NCI-H2227 treated with DMSO at 0.1 percent for 48 hours (cell line): ENCODE measurements around the gene TTLL5.

Experiments used
- DNase-seq: peaks from one replicate; lab custom pipeline; 2025; lab: John Stamatoyannopoulos, UW

TTLL5 gene

DNA sequence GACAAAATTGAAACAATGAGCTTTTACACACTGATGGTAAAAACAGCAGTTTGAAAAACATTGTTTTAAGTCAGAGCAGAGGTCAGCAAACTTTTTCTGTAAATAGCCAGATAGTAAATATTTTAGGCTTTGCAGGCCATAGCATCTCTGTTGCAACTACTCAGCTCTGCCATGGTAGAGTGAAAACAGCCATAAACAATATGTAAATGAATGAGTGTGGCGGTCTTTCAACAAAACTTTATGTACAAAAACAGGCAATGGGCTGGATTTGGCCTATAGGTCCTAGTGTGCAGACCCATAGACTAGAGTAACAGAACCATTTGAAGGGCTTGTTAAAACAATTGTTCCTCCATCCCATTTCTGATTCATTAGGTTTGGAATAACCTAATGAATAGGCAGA lies 205.9 kb downstream of the TTLL5 start:
- no peak for DNase-seq

DNA sequence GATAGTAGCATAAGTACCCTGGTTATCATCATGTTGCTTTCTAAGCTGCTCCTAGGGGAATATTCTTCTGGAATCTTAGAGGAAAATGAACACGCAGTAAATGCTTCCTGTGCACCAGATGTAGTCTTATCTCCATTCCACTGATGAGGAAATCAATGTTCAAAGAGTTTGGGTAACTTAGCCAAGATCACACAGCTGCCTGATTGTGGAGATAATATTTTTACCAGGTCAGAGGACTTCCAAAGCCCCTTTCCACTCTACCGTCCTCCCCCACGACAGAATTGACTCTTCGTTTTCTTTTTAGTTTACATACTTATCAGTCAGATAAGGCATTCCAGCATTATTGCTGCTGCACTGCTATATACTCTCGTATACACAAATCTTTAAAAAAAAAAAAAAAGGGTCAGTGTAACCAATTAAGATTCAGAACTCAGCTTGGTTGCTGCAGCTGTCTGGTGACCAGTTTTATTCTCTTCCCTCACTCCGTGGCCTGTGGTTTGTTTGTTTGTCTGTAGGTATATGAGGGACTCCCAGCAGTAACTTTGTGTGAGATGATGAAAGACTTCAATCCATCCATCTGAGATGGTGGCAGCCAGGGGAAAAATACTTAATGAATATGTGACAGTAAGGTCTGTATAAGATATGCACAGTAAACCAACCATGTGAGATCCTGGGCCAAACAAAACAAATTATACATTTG lies 210.3 kb downstream of the TTLL5 start:
- DNase-seq = no peak

- DNase-seq = no peak
Observed at GRCh38 chr14:75875958-75876357, 214.9 kb downstream of the TTLL5 start.

DNA sequence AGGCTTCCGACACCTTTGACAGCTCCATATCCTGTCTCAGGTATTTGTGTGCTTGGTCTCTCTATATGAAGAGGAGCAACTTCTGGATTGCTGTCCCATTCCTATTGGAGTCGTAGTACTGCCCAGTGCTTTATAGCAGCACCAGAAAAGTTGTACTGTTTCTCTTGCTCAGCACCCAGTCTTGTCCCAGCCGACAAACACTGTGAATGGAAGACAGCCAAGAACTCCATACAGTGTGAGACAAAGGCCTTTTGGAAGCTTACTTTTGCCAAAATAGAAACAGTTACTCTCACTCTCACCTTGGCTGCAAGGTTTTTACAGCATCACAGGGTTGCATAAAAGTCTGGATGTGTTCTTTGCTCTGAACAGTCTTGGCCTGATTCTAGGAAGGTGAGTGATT lies 215.5 kb downstream of the TTLL5 start:
- no peak for DNase-seq

- no peak for DNase-seq
Observed at GRCh38 chr14:75877292-75877691, 216.2 kb downstream of the TTLL5 start.

DNA sequence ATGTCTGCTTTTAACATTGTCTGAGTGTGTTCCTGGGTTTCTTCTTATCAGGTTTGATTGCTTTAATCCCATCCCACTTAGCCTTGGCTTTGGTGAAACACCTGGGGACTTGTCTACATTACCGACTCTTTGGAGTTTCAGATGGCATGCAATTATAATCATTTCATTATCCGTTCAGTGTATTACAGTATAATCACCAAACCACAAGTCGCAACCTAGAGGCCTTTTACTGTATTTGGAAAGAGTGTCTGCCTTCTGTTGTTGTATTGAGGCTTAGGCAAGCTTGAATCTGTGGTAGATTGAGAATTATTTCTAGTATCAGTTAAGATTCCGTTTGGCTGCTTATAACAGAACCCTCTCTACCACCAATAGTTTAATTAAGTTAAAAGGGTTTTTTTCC lies 216.8 kb downstream of the TTLL5 start:
- no peak for DNase-seq

GRCh38 chr14:75879031-75879430 lies 218.0 kb downstream of the TTLL5 start:
- DNase-seq = no peak

DNA sequence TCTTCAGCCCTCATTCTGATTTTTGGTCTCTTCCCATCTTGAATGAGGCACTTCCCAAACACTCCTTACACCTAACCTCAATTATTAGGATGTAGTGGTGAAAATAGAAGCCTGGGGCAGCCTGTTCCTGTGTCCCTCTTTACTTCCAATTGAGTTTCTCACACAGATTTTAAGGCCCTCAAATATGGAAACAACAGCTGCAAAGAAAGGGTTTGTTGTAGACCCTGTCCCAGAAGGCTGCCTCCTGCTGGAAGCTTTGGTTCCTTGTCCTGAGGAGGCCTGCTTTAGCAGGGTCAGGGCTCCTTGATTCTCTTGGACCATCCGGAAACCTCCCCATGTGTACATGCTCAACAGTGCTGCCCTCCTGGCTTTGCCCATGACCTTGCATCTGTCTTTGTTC lies 219.5 kb downstream of the TTLL5 start:
- DNase-seq = no peak

- no peak for DNase-seq
Observed at GRCh38 chr14:75881994-75882393, 220.9 kb downstream of the TTLL5 start.

DNA sequence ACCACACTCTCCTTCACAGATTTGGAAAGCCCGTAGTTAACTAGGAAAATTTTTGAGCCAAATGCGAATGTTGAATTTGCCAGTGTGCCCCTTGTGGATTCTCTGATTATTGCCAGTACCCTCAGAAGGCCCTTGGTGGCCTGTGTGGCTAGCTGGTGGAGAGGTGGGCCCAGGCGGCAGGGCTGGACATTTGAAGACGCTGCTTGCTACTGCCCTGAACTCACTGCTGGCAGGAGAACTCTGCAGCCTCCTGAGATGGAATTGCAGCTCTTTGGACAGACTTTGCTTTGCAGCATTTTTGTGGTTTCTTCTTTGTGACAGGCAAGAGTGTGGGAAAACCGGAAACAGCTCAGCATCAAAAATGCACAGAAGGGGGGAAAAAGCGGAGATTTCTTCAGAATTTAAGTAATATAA lies 223.2 kb downstream of the TTLL5 start:
- DNase-seq = no peak

DNA sequence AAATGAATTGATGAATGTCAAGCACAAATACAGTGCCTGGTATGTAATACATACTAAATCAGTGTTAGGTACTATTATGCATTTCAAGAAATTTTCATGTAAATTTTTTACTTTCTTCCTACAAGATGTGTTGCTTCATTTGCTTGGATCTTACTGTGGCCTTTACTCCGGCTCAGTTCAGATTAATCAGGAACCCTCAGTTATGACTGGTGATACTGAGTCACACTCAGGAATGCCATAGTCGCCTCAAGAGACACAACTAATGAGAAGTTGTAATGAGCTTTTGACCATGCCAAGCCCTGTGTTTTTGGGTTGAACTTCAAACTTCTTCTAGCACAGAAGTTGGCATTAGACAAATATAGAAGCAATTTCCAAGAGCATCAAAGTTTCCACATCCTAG lies 224.8 kb downstream of the TTLL5 start:
- no peak for DNase-seq

DNA sequence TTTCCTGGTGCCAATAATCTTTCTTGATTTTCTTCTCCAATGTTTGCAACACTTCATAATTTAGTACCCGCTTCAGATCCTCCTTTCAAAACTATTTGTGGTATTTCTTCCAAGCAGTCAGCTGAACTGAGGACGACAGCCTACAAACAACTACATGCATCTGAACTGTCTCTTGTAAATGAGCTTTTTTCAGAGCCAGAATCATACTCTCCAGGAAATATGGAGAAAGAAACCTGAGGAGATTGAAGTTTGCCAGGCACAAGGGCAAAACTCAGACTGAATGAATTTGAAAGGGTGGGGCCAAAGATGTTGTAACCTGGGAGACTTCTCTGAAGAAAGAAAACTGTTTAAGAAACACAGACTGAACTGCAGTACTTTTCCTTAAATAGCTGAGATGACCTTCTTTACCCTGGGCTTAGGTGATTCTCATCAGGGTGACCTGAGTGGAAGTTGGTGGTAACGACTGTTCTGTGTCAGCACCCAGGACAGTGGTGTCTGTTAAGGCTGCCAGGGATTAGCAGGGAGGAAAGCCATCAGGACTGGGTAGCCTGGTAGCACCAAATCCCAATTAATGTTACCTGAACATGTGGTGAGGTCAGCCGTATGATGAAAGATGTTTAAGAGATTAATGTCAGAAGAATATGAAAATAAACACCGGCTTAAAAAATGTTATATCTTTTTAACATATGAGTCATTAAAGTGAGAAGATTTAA lies 225.7 kb downstream of the TTLL5 start:
- DNase-seq = no peak

- DNase-seq = no peak
Observed at GRCh38 chr14:75888945-75889344, 227.9 kb downstream of the TTLL5 start.

GRCh38 chr14:75896341-75896740 lies 235.3 kb downstream of the TTLL5 start:
- DNase-seq = no peak

DNA sequence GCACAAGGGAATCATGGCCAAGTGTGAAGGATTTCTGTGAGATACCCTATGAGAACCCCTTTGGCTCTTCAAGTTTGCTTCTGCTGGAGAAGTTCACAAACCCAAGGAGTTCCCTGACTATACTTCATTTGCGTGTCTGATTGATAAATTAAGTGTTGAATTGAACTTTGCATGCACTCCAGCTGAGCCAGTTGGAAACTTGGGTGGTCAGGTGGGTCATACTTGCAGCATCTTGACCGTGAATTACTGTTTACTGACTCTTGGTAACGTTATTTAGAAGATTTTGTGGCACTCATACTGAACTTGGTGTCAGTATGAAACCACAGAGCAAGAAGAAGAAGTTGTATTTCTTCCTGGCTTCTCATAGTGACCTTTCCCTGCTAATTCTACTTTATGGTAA lies 243.3 kb downstream of the TTLL5 start:
- DNase-seq = no peak

GRCh38 chr14:75905147-75905904 lies 244.3 kb downstream of the TTLL5 start:
- peak; percentile 19 for DNase-seq

DNA sequence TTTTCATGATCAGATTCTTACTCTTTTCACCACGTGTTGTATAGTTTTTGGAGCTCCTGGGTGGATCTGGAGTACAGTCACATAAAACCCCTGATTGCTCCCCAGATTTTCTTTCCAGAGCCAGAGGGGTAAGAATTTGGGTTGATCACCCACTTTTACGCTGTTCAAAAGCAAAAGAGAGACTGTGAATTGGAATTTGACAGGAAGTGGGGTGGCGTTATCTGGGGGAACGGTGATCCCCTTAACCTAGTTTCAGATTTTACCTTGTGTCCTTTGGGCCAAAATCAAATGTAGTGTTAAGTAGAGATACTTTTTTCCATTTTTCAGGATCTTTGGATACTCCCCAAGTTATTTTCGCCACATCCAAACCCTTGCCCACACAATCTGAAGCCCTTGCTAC lies 245.2 kb downstream of the TTLL5 start:
- no peak for DNase-seq

DNA sequence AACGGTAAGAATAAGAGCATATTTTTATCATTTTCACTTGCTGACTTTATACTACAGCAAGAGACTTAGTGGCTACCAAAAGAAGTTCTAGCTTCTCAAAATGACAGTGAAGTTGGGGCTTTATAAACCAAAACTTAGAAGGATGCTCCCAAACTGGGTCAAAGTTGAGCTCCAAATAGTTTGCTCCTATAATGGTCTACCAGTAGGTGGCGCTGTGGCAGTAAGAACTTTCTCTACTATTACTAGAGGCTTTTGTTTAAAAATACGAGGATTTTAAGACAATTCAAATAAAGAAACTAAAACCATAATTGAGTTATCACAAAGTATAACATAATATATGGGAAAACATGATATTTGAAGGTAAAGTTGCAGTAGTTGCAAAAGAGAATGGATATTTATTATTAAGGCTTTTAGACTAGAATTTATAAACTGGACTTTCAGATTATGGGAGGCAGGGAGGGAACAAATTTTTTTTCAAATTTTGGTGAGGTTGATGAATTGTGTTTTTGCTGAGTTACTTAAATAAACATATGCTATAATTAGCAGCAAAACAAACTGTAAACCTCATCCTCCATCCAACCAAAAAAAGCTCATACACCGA lies 245.7 kb downstream of the TTLL5 start:
- peak; percentile 39 for DNase-seq

DNA sequence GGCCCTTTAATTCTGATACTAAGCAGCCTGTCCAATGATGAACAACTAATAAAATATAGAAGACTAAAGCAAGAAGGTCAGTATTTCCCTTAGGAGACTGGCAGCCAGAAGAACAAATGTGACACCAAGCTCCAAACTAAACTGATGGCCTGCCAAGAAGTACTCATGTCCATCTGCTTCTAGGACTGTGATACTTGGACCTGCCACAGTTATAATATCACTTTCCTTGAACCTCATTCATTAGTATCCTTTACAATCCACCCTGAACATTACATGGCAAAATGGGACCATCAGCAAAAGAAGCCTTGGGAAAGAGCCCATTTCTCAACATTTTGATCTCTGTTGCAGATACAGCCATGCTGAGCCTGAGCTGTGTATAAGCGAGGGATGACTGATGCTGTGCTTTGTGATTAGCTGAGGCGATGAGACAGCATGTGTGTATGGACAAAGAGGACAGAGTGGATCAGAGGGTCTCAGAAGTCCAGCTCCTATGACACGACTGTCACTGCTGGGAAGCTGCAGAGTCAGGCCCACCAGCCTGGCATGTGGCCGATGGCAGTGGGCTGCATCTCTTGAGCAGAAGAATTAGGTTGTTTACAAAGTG lies 246.8 kb downstream of the TTLL5 start:
- no peak for DNase-seq

DNA sequence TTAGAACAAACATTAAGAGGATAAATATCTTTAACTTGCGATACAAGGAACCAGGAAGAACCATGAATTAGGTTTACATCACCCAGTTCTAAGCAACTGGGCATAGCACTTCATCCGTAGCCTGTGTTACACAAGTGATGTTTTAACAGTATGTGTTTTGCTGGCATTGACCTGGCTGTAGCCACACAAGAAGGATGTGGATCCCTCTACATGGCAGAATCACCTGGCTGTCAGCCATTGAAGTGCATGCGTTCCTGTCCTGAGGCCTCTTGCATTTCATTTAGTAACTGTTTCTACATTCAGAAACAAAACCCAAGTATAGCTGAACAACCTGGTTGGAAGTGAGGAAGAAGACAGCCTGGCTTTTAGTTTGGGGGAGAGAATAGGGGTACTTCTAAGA lies 248.6 kb downstream of the TTLL5 start:
- no peak for DNase-seq

- no peak for DNase-seq
Observed at GRCh38 chr14:75910048-75910447, 249.0 kb downstream of the TTLL5 start.

DNA sequence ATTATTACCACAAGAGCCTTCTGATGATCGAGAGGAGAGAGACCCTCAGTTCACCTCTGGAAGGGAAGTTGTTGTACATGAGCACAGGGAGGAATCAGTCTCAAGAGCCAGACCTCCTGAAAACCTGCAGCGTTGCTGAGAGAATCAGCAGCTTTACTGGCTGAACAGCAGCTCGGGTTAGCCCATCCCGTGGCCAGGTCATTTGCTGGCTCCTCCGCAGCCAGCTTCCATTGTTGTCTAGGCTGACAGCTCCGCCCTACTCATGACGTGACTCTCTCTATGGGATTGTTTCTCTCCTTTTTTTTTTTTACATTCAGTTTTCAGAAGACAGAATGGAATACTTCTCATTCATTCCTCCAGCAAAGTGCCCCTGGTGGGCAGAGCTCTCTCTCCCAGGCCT lies 250.8 kb downstream of the TTLL5 start:
- DNase-seq = peak; percentile 83
